DMS153 (cell line): ENCODE data around the gene DGKE.

ENCODE experiments used
- DNase-seq: peaks from one replicate; lab custom pipeline; 2025; lab: John Stamatoyannopoulos, UW

Gene DGKE

DNA sequence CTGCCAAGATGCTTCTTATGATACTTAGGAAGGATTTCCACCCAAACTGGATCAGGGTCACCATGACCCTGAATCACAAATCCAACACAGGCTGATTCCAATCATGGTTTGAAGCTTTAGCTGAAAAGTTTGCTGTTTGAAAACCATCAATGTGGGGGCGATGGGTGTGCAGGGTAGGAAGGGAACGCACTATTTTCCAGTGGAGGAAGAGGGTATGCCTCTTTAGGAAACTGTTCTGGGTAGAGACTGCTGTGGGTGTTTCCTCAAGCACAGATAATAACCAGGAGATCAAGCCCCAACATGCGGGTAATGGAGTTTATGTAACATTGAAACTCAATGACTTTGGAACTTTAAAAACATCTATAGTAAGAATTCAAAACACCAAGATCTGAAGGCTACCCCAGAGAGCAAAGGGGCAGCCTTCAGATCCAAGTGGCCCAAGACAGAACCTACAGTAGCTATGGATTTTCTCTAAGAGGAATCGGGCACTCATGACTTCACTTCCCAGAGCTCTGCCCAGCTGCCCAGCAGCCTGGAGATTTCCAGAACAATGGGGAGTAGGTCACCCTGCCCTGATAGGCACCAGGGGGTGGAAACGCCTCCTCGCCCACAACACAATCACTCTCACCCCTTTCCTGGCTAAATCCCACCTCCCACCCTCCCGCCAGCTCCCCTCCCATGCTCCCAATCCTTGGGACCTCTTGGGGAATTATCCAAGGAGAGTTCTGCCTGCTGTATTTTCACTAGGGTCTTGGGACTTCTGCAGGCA is 57.1 kb downstream of the DGKE start:
- no peak for DNase-seq

DNA sequence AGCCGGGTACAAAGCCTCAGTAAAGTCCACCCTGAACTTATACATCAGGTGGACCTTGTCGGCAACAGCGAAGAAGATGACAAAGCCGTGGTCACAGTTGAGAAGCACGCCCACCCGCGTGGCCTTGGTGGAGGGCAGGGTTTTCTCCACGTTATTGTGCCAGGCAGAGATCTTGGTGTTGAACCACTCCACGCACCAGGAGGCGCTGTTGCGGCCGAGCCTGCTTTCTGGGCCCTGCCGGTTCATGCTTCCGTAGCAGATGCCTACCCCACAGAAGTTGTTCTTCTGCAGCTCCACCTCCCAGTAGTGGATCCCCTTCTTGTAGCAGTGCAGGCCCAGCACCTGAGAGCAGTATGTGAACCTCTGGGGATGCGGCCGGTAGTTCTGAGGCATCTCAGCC is 57.8 kb downstream of the DGKE start:
- no peak for DNase-seq

DNA sequence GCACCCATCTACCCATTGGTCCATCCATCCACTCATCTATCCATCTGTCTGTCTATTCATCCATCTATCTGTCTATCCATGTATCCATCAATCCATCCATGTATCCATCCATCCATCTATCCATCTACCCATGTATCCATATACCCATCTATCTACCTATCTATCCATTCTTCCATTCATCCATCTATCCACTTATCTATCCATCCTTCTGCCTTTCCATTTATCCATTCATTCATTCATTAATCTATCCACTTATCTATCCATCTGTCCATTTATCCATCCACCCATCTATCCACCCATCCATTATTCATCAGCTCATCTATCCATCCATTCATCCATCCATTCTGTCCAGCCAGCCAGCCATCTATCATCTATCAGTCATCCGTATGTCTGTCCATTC is 58.4 kb downstream of the DGKE start:
- DNase-seq = no peak

DNA sequence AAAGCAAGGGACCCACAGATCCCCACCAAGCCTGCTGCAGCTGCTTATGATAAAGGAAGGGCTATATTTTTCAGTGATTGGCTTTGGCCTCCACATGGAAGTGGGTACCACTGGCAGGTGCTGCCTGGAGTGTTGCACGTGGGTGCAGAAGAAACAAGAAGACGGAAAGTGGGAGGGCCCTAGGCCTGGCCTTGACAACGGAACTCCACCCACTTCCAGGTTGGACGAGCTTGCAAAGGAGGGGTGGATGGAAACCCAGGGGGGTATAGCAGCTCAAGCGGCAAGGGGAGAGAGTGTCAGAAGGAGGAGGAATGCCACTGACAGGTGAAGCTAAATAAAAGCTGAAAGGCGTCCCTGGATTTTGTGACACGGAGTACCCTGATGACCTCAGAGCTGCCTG is 59.6 kb downstream of the DGKE start:
- no peak for DNase-seq

DNA sequence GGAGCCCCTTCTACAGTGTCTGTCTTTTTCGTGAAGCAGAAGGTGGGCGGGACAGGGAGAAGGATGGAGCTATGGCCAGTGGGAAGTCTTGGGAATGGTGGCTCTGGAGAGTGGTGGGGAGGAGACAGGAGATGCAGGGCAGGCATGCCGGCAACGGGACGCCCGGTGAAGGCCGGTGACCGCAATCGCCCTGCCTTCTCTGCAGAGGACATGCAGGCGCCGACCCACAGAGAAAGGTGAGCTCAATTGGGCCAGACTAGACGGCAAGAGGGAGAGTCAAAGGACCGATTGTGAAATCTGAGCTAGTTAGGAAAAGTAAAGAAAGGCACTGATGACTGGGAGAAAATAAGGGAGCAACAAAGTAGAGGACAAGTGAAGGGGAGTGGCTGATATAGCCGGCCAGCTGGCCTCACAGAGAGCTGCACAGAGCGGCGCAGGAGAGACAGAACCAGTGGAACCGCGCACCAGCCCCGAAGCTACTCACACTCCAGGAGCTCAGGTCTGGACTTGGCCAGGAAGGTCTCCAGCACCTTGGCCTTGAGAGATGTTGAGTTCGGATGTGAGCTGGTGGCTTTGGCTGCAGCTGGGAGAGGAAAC is 61.0 kb downstream of the DGKE start:
- DNase-seq = no peak

DNA sequence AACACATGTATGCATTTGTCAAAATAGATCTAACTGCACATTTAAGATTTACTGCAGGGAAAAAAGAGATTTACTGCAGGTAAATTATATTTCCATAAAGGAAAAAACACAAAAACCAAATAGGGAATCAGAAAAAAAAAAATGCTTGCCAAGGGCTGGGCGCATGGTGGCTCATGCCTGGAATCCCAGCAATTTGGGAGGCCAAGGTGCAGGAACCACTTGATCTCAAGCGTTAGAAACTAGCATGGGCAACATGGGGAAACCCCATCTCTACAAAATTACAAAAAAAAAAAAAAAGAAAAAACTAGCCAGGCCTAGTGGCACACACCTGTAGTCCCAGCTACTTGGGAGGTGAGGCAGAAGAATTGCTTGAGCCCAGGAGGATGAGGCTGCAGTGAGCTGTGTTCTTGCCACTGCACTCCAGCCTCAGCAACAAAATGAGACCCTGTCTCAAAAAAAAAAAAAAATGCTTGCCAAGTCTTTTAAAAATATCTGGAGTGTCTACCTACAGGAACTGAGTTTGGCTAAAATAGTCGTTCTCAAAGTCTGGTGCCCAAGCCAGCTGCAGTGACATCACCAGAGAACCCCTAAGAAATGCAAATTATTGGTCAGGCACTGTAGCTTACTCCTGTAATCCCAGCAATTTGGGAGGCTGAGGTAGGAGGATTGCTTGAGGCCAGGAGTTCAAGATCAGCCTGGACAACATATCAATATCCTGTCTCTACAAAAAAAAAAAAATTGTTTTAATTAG is 62.4 kb downstream of the DGKE start:
- DNase-seq = no peak

DNA sequence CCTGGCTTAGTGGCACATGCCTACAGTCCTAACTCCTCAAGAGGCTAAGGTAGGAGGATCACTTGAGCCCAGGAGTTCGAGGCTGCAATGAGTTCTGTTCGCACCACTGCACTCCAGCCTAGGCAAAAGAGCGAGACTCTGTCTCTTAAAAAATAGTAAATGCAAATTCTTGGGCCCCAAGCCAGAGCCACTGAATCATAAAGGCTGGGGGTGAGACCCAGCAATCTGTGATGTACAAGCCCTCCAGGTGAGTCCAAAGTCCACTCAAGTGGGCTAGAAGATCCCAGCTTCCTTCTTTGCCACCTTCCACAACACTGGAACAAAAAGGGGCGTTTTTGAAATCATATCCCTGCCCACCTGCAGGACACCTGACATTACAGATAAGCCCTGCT is 63.0 kb downstream of the DGKE start:
- no peak for DNase-seq

DNA sequence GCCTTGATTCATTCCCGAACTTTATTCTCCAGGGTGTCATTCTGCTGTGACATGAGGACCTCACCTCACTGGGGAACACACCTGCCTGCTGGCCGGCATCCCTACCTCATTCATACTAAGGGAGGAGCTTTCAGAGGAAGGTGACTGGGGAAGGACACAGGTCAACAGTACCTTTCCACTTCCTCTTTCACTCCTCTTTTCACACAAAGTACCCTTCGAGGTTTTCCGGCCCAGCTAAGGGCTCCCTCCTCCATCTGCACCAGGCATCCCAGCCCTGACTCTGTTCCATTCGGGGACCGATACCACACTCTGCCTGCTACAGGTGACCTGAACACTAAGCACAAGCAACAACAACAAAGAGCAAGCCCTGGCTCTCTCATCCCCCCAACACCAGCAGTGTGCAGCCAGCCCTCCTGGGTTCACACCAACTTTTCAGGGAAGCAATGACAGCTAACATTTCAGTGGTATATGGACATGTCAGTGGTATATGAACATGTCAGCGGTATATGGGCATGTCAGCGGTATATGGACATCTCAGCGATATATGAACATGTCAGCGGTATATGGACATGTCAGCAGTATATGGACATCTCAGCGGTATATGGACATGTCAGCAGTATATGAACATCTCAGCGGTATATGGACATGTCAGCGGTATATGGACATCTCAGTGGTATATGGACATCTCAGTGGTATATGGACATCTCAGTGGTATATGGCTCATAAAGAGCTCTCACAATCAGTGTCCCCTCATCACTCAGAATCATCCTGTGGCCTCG is 63.9 kb downstream of the DGKE start:
- DNase-seq = no peak

DNA sequence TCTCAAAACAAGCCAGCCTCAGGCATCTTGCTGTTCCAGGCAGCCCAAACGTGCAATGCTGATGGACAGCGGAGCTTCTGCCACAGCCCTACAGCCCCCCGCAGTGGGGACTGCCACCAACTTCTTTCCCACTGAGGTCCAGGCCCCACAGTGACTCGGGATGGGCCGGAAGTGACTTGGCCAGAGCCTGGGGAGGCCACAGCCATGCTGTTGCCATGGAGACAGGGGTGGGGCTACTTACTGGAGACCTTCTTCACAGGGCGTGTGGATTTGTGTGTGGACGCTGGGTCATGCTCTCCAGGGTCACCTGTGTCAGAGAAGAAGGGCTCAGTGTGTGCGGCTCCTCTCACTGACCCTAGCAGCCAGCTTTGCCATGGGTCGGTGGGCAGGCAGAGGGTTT is 64.9 kb downstream of the DGKE start:
- no peak for DNase-seq

DNA sequence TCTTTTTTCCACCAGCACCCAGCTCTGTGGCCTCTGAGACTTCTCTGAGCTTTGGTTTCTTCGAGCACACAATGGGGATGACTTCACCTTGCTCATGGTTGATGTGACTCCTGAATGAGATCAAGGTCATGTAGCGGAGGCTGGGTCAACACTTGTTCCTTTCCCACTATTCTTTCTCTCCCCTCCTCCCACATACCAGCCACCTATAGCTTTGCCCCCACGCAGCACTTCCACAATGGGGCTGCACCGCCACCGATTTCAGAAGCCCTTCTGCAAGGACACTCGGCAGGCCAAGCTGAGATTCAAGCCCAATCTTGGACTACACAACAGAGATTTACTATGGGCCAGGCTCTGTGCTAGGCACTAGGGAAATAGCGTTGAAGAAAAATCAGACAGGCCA is 65.5 kb downstream of the DGKE start:
- DNase-seq = no peak

DNA sequence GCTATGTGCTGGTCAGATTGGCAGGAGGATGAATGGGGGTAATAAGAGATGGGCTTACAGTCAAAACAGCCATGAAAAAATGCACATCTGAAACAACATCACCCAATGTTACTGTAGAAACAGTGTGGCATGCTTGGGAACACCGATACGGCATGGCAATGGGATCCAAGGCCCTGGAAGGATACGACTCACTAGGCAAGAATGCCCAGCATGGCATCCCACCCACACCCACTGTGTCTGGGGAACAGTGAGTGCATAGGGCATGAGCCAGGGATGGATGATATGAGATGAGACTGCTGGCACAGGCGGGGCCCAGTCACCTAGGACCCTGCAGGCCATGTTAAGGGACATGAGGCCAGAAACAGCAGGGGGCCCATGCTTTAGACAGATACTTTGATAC is 68.4 kb downstream of the DGKE start:
- DNase-seq = no peak

DNA sequence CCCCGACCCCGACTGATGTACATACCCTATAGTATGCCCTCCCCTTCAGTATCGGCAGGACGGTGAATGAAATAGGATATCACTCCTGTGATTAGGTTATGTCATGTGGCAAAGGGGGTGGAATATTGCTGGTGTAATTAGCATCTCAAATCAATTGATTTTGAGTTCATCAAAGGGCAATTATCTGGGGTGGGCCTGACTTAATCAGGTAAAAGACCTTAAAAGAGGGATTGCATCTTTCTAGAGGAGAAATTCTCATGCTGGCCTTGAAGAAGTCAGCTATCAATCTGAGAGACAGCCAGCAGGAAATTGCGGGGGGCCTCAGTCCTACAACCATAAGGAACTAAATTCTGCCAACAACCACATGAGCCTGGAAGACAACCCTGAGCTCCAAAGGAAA is 69.6 kb downstream of the DGKE start:
- DNase-seq = no peak

DNA sequence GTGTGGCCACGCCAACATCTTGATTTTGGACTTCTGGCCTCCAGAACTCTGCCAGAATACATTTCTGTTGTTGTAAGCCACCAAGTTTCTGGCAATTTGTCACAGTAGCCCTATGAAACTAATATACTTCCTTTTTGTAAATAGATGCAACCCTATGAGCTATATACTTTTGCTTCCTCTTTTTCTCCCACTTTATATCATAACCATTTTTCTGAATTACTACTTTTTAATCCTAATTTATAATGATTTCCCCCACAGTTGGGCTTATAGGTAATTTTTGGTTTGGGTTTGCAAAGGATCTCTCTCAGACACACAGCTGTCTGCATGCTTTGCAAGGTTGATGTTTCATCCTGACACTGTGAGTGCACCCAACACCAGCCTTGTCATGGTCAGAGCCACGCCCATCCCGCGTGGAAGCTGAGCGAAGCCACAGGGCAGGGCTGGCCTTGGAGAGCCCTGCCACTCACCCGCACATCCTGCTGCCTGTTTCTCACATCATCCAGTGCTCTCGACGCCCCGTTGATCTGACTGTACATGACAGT is 74.1 kb downstream of the DGKE start:
- DNase-seq = no peak

DNA sequence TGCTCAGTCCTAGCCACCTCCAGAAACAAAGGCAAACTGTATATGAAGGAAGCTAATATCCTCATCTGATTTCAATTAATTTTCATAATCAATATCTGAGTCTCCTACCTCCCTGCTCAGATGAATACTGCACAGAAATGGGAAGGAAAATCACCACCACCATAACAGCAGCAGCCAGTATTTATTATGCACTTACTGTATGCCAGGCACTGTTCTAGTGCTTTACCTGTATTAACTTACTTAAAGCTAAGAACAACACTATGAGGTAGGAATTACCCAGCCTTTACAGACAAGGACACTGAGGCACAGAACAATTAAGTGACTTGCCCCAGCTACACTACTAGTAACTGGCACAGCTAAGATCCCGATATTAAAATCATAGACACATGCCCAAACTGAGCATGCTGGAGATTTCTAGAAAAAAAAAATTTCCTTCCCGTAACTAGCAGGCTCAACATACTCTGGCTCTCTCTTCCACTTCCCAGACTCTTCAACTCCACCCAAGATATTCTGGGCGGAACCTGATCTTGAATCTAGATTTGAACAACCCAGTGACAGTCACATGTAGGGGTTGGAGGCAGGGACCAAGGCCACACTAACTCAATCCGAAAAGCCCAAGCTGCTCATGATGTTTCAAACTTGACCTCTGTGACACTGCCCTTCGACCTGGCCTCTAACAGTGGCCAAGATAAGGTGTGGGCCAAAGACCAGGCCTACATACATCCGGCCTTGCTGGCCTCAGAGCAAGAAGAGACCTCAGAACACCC is 76.0 kb downstream of the DGKE start:
- no peak for DNase-seq

DNA sequence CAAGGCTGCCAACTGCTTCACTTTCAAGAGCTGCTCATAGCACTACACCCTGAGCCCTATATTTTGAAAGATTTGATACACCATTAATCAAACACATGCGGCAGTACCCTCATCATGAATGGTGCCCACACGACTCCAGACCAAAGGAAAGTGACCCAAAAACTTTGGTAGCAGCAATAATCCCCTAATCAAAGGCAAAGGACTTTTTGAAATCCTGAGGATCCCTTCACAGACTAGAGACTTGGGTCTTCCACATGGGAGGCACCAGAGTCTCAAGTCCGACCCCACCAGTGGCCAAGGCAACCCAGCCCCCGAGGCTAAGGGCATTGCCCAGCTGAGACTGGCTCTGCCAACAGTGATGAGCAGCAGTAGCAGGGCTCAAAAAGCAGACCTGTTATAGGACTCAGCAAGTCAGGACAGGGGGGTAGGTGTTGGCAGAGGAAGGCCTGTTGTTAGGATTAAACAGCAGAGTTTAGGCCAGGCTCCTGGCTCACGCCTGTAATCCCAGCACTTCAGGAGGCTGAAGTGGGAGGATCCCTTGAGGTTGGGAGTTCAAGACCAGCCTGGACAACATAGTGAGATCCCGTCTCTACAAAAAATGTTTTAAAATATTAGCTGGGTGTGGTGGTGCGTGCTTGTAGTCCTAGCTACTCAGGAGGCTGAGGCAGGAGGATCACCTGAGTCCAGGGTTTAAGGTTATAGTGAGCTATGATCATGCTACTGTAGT is 76.7 kb downstream of the DGKE start:
- DNase-seq = no peak

DNA sequence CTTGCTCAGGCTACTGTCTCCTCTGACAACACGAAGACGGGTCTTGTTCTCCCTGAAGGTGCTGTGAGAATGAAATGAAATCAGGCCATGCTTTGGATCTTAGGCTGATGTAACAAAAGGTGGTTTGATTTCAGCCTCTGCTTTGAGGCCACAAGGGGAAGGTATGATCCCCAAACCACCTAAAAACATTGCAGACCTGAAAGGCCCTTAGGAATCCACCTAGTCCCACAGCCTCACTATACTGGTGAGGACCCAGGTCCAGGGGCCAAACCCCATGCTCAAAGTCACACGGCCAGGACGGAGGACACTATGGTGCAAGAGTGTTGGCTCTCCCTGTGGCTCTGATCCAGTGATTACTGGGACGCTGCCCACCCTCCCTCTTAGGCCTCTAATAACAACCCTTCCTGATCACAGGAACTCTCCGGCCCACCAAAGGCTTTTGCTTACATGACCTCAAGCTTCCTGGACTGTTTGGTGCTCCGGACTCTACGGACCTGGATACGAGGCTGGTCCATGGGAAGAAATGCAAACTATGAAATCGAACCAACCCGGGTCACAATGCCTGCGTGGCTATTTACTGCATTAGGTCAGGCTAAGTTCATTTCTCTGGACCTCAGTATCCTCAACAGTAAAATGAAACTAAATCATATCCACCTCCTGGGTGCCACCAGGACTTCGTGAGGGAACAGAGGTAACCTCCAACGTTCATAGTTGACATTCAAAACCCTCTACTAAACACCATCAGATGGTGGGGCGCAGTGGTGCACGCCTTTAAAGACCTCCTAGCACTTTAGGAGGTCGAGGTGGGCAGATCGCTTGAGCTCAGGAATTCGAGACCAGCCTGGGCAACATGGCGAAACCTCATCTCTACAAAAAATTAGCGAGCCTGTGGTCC is 78.4 kb downstream of the DGKE start:
- no peak for DNase-seq

DNA sequence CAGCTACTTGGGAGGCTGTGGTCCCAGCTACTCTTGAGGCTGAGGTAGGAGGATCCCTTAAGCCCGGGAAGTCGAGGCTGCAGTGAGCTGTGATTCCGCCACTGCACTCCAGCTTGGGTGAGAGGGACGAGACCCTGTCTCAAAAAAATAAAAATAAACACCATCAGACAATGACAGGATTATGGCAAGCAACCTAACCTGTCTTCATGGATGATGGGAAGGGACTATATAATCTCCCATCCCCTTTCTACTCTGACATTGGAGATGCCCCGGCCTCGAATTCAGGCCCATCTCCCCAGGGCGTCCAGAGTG is 79.0 kb downstream of the DGKE start:
- DNase-seq = no peak

DNA sequence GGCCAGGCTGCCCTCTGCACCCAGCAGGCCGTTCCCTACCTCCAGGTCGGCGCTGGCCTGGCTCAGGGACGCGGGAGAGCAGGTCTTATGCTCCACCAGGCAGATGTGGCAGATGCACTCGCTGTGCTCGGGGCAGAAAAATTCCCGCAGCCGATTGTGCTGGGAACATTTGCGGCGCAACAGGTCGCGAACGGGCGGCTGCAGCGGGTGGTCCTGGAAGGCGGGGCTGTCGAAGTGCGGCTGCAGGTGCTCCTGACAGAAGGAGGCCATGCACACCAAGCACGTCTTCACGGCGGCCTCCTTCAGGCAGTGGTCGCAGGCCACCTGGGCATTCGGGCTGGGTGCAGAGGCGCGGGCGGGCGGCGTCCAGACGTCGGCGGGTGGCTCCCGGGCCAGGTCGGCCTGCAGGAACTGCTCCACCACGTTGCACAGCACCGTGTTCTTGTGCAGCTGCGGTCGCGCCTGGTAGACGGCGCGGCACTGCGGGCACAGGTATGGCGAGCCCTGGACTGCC is 79.5 kb downstream of the DGKE start:
- no peak for DNase-seq

DNA sequence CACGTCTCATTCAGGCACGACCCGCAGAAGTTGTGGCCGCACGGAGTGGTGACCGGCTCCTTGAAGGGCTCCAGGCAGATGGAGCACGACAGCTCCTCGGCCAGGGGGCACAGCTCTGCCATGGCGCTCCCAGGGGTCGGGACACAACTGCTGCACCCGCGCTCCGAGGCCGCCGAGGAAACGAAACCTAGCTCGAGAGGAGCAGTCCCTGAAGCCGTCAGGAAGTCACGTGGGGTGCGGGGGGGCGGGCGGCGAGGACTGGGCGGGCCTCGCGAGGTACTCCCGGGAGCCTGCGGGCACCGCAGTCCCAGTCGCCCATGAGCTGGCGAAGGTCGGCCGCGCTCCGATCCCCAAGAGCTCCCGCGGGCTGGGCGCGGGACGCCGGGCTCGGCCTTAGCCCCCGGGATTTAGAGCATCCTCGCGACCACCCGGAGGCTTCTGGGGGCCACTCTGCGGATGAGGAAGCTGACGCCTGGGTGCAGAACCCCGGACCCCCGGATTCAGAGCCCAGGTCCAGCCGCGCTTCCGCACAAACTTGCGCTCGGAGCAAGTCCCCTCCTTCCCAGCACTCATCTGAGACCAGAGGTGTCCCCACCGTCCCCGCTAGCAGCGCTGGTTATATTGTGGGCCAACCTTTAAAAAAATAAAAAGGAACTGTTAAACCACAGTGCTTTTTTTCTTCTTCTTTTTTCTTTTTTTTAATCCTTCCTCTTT is 80.1 kb downstream of the DGKE start, which contains the start of gene TRIM25:
Gene TRIM25, minus strand, starts transcription at position 183 of the 714 bp plus-strand sequence. Its CDS starts 61 bp downstream, at position 122.
- peak; percentile 67 for DNase-seq
